GM12875 (cell line): ENCODE data around the gene PHACTR2.

Source experiments
- H3K4me3 ChIP-seq: one replicate; pipeline ENCODE4 v1.5.1; 2011; ENCODE audit warnings: low read depth, low read length, control low read depth
- TF ChIP-seq, protein P1 (sequence below): IDR thresholded peaks from 2 replicates; pipeline ENCODE4 v1.5.1; 2011; ENCODE audit warnings: low read depth, mild to moderate bottlenecking, control low read depth, inconsistent platforms, low read length, moderate library complexity, borderline replicate concordance; ENCODE audit not compliant: insufficient read depth

PHACTR2 gene

DNA sequence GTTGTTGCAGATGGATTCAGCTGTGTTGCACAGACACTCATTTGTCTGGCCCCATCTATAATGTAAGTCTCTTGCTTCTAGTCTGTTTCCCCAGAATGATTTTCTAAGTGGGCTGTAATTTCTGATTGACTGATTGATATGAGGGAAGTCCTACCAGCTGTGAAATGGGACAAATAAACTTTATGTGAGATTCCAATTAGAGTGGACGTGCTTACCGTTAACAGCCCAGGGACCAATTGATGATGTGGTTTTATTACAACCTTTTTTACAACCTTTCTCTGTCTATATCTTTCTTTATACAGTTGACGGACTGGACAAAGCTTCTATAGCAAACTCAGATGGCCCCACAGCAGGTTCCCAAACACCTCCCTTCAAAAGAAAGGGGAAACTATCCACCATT is 33.9 kb downstream of the PHACTR2 start:
- TF ChIP-seq, protein P1, sequence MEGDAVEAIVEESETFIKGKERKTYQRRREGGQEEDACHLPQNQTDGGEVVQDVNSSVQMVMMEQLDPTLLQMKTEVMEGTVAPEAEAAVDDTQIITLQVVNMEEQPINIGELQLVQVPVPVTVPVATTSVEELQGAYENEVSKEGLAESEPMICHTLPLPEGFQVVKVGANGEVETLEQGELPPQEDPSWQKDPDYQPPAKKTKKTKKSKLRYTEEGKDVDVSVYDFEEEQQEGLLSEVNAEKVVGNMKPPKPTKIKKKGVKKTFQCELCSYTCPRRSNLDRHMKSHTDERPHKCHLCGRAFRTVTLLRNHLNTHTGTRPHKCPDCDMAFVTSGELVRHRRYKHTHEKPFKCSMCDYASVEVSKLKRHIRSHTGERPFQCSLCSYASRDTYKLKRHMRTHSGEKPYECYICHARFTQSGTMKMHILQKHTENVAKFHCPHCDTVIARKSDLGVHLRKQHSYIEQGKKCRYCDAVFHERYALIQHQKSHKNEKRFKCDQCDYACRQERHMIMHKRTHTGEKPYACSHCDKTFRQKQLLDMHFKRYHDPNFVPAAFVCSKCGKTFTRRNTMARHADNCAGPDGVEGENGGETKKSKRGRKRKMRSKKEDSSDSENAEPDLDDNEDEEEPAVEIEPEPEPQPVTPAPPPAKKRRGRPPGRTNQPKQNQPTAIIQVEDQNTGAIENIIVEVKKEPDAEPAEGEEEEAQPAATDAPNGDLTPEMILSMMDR, result no peak
- H3K4me3 ChIP-seq, result no peak overlapping the region

DNA sequence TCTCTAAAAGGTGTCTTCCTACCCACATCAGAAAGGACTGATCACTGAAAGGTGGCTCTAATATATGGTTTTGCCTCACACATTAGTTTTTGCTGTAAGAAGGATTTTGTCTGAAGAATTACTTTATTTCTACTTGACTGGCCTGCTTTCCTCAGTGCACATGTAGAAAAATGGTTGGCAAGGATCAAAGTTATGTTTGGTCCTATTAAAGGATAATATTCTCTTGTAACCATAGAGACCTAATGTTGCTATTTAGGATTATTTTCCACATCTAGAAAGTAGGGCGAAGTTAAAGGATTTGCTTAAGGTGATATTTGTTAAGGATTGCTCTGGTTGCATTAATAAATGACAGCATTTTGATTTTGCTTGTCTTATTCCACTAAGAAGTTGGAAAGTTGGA is 40.7 kb downstream of the PHACTR2 start:
- TF ChIP-seq, protein P1, result no peak
- no peak overlapping the region for H3K4me3 ChIP-seq

DNA sequence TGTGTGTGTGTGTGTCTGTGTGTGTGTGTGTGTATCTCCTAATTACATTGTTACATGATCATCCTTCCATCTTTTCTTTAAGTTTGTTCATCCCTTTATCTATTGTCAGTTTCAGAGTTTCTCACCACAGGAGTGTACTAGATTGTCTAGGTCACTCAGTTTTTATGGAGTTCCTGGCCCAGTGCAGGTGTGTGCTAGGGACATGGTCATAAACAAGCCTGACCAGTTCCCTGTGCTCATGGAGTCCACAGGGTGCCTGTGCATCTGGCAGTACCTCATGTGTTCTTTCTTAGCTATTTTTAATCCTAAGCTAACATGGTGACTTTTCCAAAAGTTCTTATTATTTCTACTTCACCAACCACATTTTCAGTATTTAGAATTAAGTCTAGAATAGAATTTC is 43.9 kb downstream of the PHACTR2 start:
- TF ChIP-seq, protein P1, result no peak
- no peak overlapping the region for H3K4me3 ChIP-seq

DNA sequence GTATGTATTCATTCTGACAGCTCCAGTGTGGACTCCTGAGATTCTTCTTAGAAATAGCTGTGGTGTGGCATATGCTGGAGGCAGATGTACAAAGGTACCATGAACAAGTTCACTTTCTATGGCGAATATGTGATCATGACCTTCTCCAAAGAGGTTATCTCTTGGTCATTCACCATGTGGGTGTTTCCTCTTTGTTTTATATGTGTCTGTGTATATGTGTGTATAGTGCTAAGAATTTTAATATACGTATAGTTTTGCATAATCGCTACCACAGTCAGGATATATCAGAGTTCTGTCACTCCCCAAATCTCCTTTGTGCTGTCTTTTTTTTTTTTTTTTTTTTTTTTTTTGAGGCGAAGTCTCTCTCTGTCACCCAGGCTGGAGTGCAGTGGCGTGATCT is 47.1 kb downstream of the PHACTR2 start:
- H3K4me3 ChIP-seq, result no peak overlapping the region
- TF ChIP-seq, protein P1, result no peak

DNA sequence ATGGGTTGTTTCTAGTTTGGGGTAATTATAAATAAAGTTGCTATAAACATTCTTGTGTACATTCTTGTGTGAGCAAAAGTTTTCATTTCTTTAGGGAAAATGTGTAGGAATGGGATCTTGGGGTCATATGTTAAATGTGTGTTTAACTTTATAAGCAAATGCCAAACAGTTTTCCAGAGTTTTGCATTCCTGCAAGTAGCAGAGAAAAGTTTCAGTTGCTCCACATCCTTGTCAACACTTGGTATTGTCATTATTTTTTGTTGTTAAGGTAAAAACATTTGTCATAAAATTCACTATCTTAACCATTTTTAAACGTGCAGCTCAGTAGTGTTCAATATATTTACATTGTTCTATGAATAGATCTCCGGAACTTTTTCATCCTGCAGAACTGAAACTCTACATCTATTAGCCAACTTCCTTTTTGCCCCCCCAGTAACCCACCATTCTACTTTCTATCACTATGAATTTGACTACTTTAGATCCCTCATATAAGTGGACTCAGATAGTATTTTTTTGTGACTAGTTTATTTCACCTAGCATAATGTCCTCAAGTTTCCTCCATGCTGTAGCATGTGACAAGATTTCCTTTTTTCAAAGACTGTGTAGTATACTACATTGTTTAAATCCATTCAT is 48.4 kb downstream of the PHACTR2 start:
- TF ChIP-seq, protein P1, result no peak
- no peak overlapping the region for H3K4me3 ChIP-seq

DNA sequence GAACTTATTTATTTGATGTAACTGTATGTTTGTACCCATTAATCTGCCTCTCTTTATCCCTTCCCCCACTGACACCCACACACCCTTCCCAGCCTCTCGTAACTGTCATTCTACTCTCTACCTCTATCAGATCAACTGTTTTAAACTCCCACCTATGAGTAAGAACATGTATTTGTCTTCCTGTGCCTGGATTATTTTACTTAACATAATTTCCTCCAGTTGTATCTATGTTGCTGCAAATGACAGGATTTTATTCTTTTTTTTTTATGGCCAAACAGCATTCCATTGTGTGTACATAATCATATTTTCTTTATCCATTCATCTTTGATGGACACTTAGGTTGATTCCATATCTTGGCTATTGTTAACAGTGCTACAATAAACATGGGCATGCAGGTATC is 49.3 kb downstream of the PHACTR2 start:
- TF ChIP-seq, protein P1, result no peak
- H3K4me3 ChIP-seq, result no peak overlapping the region

DNA sequence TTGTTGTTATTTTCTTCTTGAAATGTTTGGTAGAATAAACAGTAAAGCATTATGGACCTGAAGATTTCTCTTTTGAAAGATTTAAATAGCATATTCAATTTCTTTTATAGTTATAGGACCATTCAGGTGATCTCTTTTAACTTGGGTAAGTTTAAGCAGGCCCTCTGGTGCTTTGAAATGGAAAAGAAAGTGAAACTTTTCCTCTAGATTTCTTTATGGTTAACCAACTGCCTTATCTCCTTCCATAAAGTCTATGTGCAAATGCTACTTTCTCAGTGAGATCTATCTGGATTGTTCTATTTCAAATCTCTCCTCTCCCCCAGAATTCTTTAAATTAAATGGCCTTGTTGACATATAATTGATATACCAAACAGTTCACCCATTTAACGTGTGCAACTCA is 54.0 kb downstream of the PHACTR2 start:
- no peak overlapping the region for H3K4me3 ChIP-seq
- TF ChIP-seq, protein P1, result no peak
